Astrocyte of the cerebellum (primary cell): ENCODE measurements around the gene C2orf49.

Source experiments
- DNase-seq: peaks from one replicate; pipeline ENCODE4 v3.0.0-alpha.2; 2011; ENCODE audit warnings: low read depth
- H3K4me3 ChIP-seq: 2 replicates; pipeline ENCODE4 v1.5.1; 2011; ENCODE audit warnings: mild to moderate bottlenecking, low read depth, low read length, moderate library complexity
- CTCF ChIP-seq: IDR thresholded peaks from 2 replicates; pipeline ENCODE4 v1.5.1; 2012; ENCODE audit warnings: low read length, low read depth, moderate library complexity, mild to moderate bottlenecking; ENCODE audit errors: missing control alignments
- in situ Hi-C: cut with HindIII; loops from 2 replicates; pipeline ENCODE4 v1.10.0; 2017; ENCODE audit warnings: low sequenced_read_pairs

The C2orf49 gene

GRCh38 chr2:105294844-105295481, 42.4 kb upstream of the C2orf49 start:
- H3K4me3 ChIP-seq: no peak overlapping the region
- TF ChIP-seq CTCF: peak; percentile 73
- peak; percentile 62 for DNase-seq
- in situ Hi-C loops: no loop called here

GRCh38 chr2:105296017-105296611, 41.2 kb upstream of the C2orf49 start:
- no peak for DNase-seq
- TF ChIP-seq CTCF: no peak
- H3K4me3 ChIP-seq: no peak overlapping the region

GRCh38 chr2:105297216-105297615, 40.1 kb upstream of the C2orf49 start:
- TF ChIP-seq CTCF: no peak
- DNase-seq: no peak
- in situ Hi-C loops: no loop called here
- no peak overlapping the region for H3K4me3 ChIP-seq

More at GRCh38 chr2:105296017-105296611, 41.2 kb upstream of the C2orf49 start:
- in situ Hi-C loops: no loop called here

GRCh38 chr2:105298017-105298416, 39.3 kb upstream of the C2orf49 start:
- no peak for DNase-seq
- in situ Hi-C loops: no loop called here
- H3K4me3 ChIP-seq: no peak overlapping the region
- TF ChIP-seq CTCF: no peak

- no peak for DNase-seq
- TF ChIP-seq CTCF: no peak
- in situ Hi-C loops: no loop called here
- no peak overlapping the region for H3K4me3 ChIP-seq
These were observed 38.0 kb upstream of the C2orf49 start for GRCh38 chr2:105299290-105299689.

DNA sequence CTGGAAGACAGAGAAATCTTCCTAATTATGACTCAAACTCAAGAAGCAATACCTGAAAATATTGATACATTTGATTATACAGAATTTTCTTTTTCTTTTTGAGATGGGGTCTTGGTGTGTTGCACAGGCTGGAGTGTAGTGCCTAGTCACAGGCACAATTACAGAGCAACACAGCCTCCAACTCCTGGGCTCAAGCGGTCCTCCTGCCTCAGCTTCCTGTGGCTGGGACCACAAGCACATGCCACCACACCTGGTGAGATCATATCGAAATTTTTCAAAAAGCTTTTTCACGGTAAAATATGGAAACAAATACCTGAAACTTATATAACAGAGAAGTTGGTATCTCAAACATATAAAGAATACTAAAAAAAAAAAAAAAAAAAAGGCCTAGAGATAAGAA, 35.7 kb upstream of the C2orf49 start:
- in situ Hi-C loops: no loop called here
- no peak for DNase-seq
- H3K4me3 ChIP-seq: no peak overlapping the region
- TF ChIP-seq CTCF: no peak
